ENCODE data around the gene SULT4A1.

DNA sequence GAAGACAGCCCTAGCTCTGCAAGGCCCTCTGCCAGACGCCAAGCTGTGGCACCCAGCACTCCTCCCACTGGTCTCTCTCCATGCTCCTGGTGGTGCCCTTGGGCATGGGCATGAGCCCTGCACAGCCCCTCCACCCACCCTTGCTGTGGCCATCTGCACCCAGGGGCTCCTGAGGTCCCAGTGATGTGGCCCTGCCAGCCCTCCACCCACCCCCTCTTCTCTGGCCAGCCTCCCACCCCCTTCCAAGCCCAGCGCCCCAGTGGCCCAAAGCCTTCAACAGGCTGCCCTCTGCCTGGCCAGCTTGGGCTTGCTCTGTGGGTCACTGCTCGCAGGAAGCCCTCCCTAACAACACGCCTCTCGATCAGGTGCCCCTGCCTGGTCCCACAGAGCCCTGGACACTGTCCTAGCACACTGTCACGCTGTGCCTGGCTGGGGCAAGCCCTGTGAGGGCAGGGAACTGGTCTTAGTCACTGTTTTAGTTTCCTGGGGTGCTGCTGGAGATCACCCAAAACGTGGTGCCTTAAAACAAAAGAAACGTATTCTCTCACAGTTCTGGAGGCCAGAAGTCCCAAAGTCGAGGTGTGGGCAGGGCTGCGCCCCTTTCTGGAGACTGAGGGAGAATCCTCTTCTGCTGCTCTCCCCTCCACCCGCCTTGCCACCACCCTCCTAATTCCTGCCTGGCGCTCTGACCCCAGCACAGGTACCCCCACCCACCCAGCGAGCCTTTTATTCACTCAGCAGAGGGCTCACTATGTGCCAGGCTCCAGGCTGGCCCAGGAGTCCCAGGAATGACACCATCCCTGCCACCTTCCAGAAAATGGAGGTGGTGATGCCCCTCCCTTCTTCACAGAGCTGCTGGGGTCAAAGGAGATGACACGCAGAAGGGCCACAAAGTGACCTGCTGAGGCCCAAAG lies 14.7 kb downstream of the SULT4A1 start:
- TF ChIP-seq, protein P1, sequence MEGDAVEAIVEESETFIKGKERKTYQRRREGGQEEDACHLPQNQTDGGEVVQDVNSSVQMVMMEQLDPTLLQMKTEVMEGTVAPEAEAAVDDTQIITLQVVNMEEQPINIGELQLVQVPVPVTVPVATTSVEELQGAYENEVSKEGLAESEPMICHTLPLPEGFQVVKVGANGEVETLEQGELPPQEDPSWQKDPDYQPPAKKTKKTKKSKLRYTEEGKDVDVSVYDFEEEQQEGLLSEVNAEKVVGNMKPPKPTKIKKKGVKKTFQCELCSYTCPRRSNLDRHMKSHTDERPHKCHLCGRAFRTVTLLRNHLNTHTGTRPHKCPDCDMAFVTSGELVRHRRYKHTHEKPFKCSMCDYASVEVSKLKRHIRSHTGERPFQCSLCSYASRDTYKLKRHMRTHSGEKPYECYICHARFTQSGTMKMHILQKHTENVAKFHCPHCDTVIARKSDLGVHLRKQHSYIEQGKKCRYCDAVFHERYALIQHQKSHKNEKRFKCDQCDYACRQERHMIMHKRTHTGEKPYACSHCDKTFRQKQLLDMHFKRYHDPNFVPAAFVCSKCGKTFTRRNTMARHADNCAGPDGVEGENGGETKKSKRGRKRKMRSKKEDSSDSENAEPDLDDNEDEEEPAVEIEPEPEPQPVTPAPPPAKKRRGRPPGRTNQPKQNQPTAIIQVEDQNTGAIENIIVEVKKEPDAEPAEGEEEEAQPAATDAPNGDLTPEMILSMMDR (IDR thresholded peaks at IDR 0.05), result no peak
- no peak for TF ChIP-seq EZH2 (IDR thresholded peaks at IDR 0.05; ENCODE audit: borderline replicate concordance, insufficient read depth, low read depth, low read length, poor library complexity, severe bottlenecking)

Data from B cell (primary cell).